ENCODE measurements around the gene MAP3K3.

Gene MAP3K3

DNA sequence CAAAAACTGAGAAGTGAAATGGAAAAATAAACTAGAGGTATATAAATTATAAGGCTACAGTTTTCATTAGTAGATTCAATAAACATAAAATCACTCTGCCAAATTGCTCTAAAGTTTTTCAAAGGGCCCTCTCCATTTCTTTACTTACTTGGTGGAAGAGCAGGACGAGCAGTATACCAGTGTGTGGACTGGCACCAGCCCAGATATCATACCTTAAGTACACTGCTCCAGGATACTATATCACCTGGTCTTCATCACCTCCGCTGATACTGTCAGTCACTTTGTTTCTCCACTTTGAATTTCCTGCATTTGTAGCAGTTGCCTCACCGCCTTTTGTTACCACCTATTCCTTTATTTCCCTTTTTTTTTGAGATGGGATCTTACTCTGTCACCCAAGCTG, 37.6 kb downstream of the MAP3K3 start:
- no peaks in the 10 kb centered on the region for H3K36me3 ChIP-seq (ENCODE audit: control insufficient read depth in 1 of 2, insufficient read depth in 2 of 2, low read length in 2 of 2)

DNA sequence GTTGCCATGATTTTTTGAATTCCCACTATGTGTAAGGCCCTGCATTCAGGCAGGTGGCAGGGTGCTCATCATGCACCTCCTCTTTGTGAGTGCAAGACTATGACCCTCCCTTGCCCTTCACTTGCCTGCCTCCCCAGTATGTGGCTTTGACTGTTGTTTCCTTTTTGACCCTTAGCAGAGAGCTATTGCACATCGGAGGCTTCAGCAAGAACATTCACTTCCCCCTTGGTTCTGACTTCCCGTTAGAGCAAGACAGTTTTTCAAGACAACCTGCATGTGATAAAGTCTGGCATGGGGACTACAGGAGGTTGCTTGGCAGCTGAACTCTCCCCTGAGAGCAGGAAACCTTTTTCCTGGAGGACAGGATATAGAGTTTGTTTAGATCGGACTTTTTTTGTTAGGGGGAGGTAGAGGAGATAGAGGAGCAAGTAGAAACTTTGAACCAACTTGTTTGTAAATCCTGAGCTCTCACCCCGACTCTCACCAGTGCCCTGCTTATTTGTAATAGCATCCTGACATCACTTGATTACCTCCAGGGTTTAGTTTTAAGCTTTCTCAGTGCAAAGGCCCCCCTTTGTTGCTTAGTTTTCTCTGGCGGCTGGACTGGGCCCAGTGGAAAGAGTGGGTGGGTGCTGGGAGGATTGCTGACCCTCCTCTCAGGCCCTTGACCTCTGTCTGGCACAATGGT, 43.5 kb downstream of the MAP3K3 start:
- H3K79me1 ChIP-seq (ENCODE audit: low read length) = no peaks in the 10 kb centered on the region
- H3K14ac ChIP-seq (ENCODE audit: low read length) = no peak overlapping the region
- H3K4me3 ChIP-seq (ENCODE audit: low read depth, low read length) = no peak overlapping the region

More for the DNA sequence above, 37.6 kb downstream of the MAP3K3 start:
- no peak overlapping the region for H3K14ac ChIP-seq (ENCODE audit: low read length)
- no peak overlapping the region for H4K91ac ChIP-seq (ENCODE audit: low read depth, low read length)
- no peak overlapping the region for H3K4me3 ChIP-seq (ENCODE audit: low read depth, low read length)
- no CpG with 5 or more reads among the region's 3 CpGs for WGBS (ENCODE audit: extremely low coverage, insufficient coverage, insufficient read length)
- no peak for DNase-seq
- no peak overlapping the region for H3K23ac ChIP-seq (ENCODE audit: low read length)
- no peak overlapping the region for H3K18ac ChIP-seq (ENCODE audit: low read length)
- H3K9me3 ChIP-seq (ENCODE audit: insufficient read depth, low read depth, low read length) = no peaks in the 10 kb centered on the region
- no peak overlapping the region for H3K4me2 ChIP-seq (ENCODE audit: low read length)
- peaks cover 0 to 4% of the 10 kb centered on the region in 2 experiments for H3K4me1 ChIP-seq (ENCODE audit: control insufficient read depth in 1 of 2, insufficient read depth in 2 of 2, low read length in 2 of 2)
- no peak overlapping the region for H2AK5ac ChIP-seq (ENCODE audit: low read length)
- no peak overlapping the region for H2BK5ac ChIP-seq (ENCODE audit: low read depth, low read length, poor library complexity)
- no peak overlapping the region for H2BK120ac ChIP-seq (ENCODE audit: insufficient read depth, low read length, poor library complexity)
- H2AFZ ChIP-seq (ENCODE audit: insufficient read depth, low read length, poor library complexity) = no peak overlapping the region
- no peak overlapping the region for H4K8ac ChIP-seq (ENCODE audit: low read depth, low read length)
- no peaks in the 10 kb centered on the region for H3K27me3 ChIP-seq (ENCODE audit: insufficient read depth, low read length)
- H4K12ac ChIP-seq (ENCODE audit: low read depth, low read length) = no peak overlapping the region
- no peaks in the 10 kb centered on the region for H3K79me1 ChIP-seq (ENCODE audit: low read length)
- H3K79me2 ChIP-seq (ENCODE audit: control insufficient read depth, insufficient read depth, low read length, poor library complexity) = no peaks in the 10 kb centered on the region
- no peak overlapping the region for H3K27ac ChIP-seq (ENCODE audit: low read depth, low read length)
- H2BK12ac ChIP-seq (ENCODE audit: low read length) = no peak overlapping the region
- H3K9ac ChIP-seq (ENCODE audit: low read length) = no peak overlapping the region
- no peak overlapping the region for H3K4ac ChIP-seq (ENCODE audit: low read depth, low read length)

GRCh38 chr17:63672856-63673255, 50.6 kb downstream of the MAP3K3 start:
- no CpG with 5 or more reads among the region's 2 CpGs for WGBS (ENCODE audit: extremely low coverage, insufficient coverage, insufficient read length)
- Histone ChIP-seq H3K4ac (ENCODE audit: low read depth, low read length) (no peak overlapping the region), H3K79me2 (ENCODE audit: control insufficient read depth, insufficient read depth, low read length, poor library complexity) (no peaks in the 10 kb centered on the region), H3K27ac (ENCODE audit: low read depth, low read length) (no peak overlapping the region), H3K9ac (ENCODE audit: low read length) (no peak overlapping the region), H4K8ac (ENCODE audit: low read depth, low read length) (no peak overlapping the region), H3K23ac (ENCODE audit: low read length) (no peak overlapping the region), H3K14ac (ENCODE audit: low read length) (no peak overlapping the region), H2AFZ (ENCODE audit: insufficient read depth, low read length, poor library complexity) (no peak overlapping the region), H3K27me3 (ENCODE audit: insufficient read depth, low read length) (no peaks in the 10 kb centered on the region), H3K36me3 (ENCODE audit: control insufficient read depth in 1 of 2, insufficient read depth in 2 of 2, low read length in 2 of 2) (peaks cover 3% of the 10 kb centered on the region in 2 experiments), H3K4me2 (ENCODE audit: low read length) (no peak overlapping the region), H2BK5ac (ENCODE audit: low read depth, low read length, poor library complexity) (no peak overlapping the region), H2BK120ac (ENCODE audit: insufficient read depth, low read length, poor library complexity) (no peak overlapping the region), H3K9me3 (ENCODE audit: insufficient read depth, low read depth, low read length) (no peaks in the 10 kb centered on the region), H2AK5ac (ENCODE audit: low read length) (no peak overlapping the region), H3K79me1 (ENCODE audit: low read length) (no peaks in the 10 kb centered on the region), H2BK12ac (ENCODE audit: low read length) (no peak overlapping the region), H4K12ac (ENCODE audit: low read depth, low read length) (no peak overlapping the region), H3K18ac (ENCODE audit: low read length) (no peak overlapping the region), H4K91ac (ENCODE audit: low read depth, low read length) (no peak overlapping the region), H3K4me1 (ENCODE audit: control insufficient read depth in 1 of 2, insufficient read depth in 2 of 2, low read length in 2 of 2) (peaks cover 0 to 6% of the 10 kb centered on the region in 2 experiments), H3K4me3 (ENCODE audit: low read depth, low read length) (no peak overlapping the region)
- DNase-seq = no peak

More for the DNA sequence above, 43.5 kb downstream of the MAP3K3 start:
- Histone ChIP-seq H3K9ac (ENCODE audit: low read length) (no peak overlapping the region), H3K18ac (ENCODE audit: low read length) (no peak overlapping the region), H3K27ac (ENCODE audit: low read depth, low read length) (no peak overlapping the region), H2BK12ac (ENCODE audit: low read length) (no peak overlapping the region), H3K9me3 (ENCODE audit: insufficient read depth, low read depth, low read length) (no peaks in the 10 kb centered on the region), H2AK5ac (ENCODE audit: low read length) (no peak overlapping the region), H3K4me2 (ENCODE audit: low read length) (no peak overlapping the region), H4K91ac (ENCODE audit: low read depth, low read length) (no peak overlapping the region), H3K36me3 (ENCODE audit: control insufficient read depth in 1 of 2, insufficient read depth in 2 of 2, low read length in 2 of 2) (no peaks in the 10 kb centered on the region), H3K23ac (ENCODE audit: low read length) (no peak overlapping the region), H2BK120ac (ENCODE audit: insufficient read depth, low read length, poor library complexity) (no peak overlapping the region), H3K27me3 (ENCODE audit: insufficient read depth, low read length) (no peaks in the 10 kb centered on the region), H2BK5ac (ENCODE audit: low read depth, low read length, poor library complexity) (no peak overlapping the region), H4K8ac (ENCODE audit: low read depth, low read length) (no peak overlapping the region), H2AFZ (ENCODE audit: insufficient read depth, low read length, poor library complexity) (no peak overlapping the region), H3K79me2 (ENCODE audit: control insufficient read depth, insufficient read depth, low read length, poor library complexity) (no peaks in the 10 kb centered on the region), H3K4ac (ENCODE audit: low read depth, low read length) (no peak overlapping the region), H3K4me1 (ENCODE audit: control insufficient read depth in 1 of 2, insufficient read depth in 2 of 2, low read length in 2 of 2) (no peaks in the 10 kb centered on the region), H4K12ac (ENCODE audit: low read depth, low read length) (no peak overlapping the region)
- WGBS (ENCODE audit: extremely low coverage, insufficient coverage, insufficient read length) = no CpG with 5 or more reads among the region's 5 CpGs
- no peak for DNase-seq

- no peak overlapping the region for H3K14ac ChIP-seq (ENCODE audit: low read length)
- H3K79me2 ChIP-seq (ENCODE audit: control insufficient read depth, insufficient read depth, low read length, poor library complexity) = no peaks in the 10 kb centered on the region
- no peak overlapping the region for H2AFZ ChIP-seq (ENCODE audit: insufficient read depth, low read length, poor library complexity)
- H4K8ac ChIP-seq (ENCODE audit: low read depth, low read length) = no peak overlapping the region
- peaks cover 3 to 4% of the 10 kb centered on the region in 2 experiments for H3K36me3 ChIP-seq (ENCODE audit: control insufficient read depth in 1 of 2, insufficient read depth in 2 of 2, low read length in 2 of 2)
- H4K91ac ChIP-seq (ENCODE audit: low read depth, low read length) = no peak overlapping the region
- no peak overlapping the region for H3K4me3 ChIP-seq (ENCODE audit: low read depth, low read length)
- no peak overlapping the region for H3K4ac ChIP-seq (ENCODE audit: low read depth, low read length)
- no peaks in the 10 kb centered on the region for H3K79me1 ChIP-seq (ENCODE audit: low read length)
- H3K27me3 ChIP-seq (ENCODE audit: insufficient read depth, low read length) = no peaks in the 10 kb centered on the region
- no peak overlapping the region for H2BK12ac ChIP-seq (ENCODE audit: low read length)
- no peaks in the 10 kb centered on the region for H3K9me3 ChIP-seq (ENCODE audit: insufficient read depth, low read depth, low read length)
- DNase-seq = no peak
- H3K9ac ChIP-seq (ENCODE audit: low read length) = no peak overlapping the region
- no CpG with 5 or more reads among the region's 4 CpGs for WGBS (ENCODE audit: extremely low coverage, insufficient coverage, insufficient read length)
- H3K23ac ChIP-seq (ENCODE audit: low read length) = no peak overlapping the region
- H2BK5ac ChIP-seq (ENCODE audit: low read depth, low read length, poor library complexity) = no peak overlapping the region
- H3K4me1 ChIP-seq (ENCODE audit: control insufficient read depth in 1 of 2, insufficient read depth in 2 of 2, low read length in 2 of 2) = peaks cover 0 to 6% of the 10 kb centered on the region in 2 experiments
- H3K27ac ChIP-seq (ENCODE audit: low read depth, low read length) = no peak overlapping the region
- no peak overlapping the region for H4K12ac ChIP-seq (ENCODE audit: low read depth, low read length)
- no peak overlapping the region for H2AK5ac ChIP-seq (ENCODE audit: low read length)
- H3K4me2 ChIP-seq (ENCODE audit: low read length) = no peak overlapping the region
- no peak overlapping the region for H2BK120ac ChIP-seq (ENCODE audit: insufficient read depth, low read length, poor library complexity)
- H3K18ac ChIP-seq (ENCODE audit: low read length) = no peak overlapping the region
Measured at GRCh38 chr17:63675231-63675606, 53.0 kb downstream of the MAP3K3 start.

All from trophoblast cell (in vitro differentiated cells and primary cell).